K562 (cell line): ENCODE results near the gene BEST1. TPM values are rescaled to one million over a fixed set of nuclear protein-coding genes. Genes with fewer than 3 reads are reported as not detected.
A peak's percentile ranks its signal among the peaks of the same experiment; 100 is the strongest.

Source experiments
- ATAC-seq: fragments of 200-7000 bp; cut with Tn5 transposase; 3 replicates; pipeline ENCODE4 v1.9.1; 2020; ENCODE audit warnings: moderate library complexity
- BruUV-seq: library from RNA; stranded (reverse); fragments of 400-500 nt; replicated peaks from 2 replicates; lab custom pipeline; 2021; lab: Mats Ljungman, UMichigan
- CTCF ChIA-PET: fragments of 300-600 bp; formaldehyde crosslinking; extraction: SDS; loops from one replicate; lab custom pipeline; 2021; ENCODE audit warnings: low intra/inter-chr PET ratio; lab: Yijun Ruan, JAX
- POLR2A ChIA-PET: fragments of 300-600, 350-650 bp; sonication (Branson Sonifier 250); formaldehyde crosslinking; extraction: SDS; loops from one replicate; lab custom pipeline; 2021; ENCODE audit warnings: antibody characterized with exemption, inconsistent platforms; lab: Yijun Ruan, JAX
- DNase-seq, 4 experiments: peaks; one replicate each; pipeline versions ENCODE4 v3.0.0 to v3.0.0-alpha.2; 2011 to 2018; ENCODE audit warnings: low spot score in 3 of 4, mixed read lengths in 3 of 4; ENCODE audit errors: extremely low read depth in 1 of 4
- FAIRE-seq: peaks from 2 replicates; lab custom pipeline; 2011; peaks lifted over from hg19 to GRCh38; lab: Jason Lieb, UNC
- H2AFZ ChIP-seq: 2 replicates; pipeline ENCODE4 v1.6.0; 2011; ENCODE audit warnings: low read depth, low read length, control low read depth, inconsistent platforms
- H3K27ac ChIP-seq: fragments of 200-600 bp; 3 replicates; pipeline ENCODE4 v1.8.0; 2011; ENCODE audit warnings: low read depth, mild to moderate bottlenecking, control low read depth, inconsistent platforms, low read length, moderate library complexity, mixed read lengths; ENCODE audit errors: extremely low read depth
- H3K27me3 ChIP-seq, 2 experiments: fragments of 300-600 bp in 1 of 2; 2 replicates in 1 of 2; 3 replicates in 1 of 2; pipeline versions ENCODE4 v1.6.0 to v1.8.0; 2011; ENCODE audit warnings: inconsistent platforms in 2 of 2, low read length in 2 of 2, mild to moderate bottlenecking in 1 of 2, mixed read lengths in 1 of 2, moderate library complexity in 1 of 2; ENCODE audit not compliant: control insufficient read depth in 2 of 2, insufficient read depth in 2 of 2
- H3K36me3 ChIP-seq: fragments of 300-600 bp; 3 replicates; pipeline ENCODE4 v1.8.0; 2011; ENCODE audit warnings: mild to moderate bottlenecking, low read length, inconsistent platforms; ENCODE audit not compliant: control insufficient read depth, insufficient read depth
- H3K4me1 ChIP-seq, 2 experiments: fragments of 200-600 bp in 1 of 2; replicated peaks in 1 of 2; 2 replicates in 1 of 2; 3 replicates in 1 of 2; pipeline versions ENCODE4 v1.5.1 to v1.8.0; 2011; ENCODE audit warnings: inconsistent platforms in 2 of 2, low read length in 2 of 2, mild to moderate bottlenecking in 1 of 2, mixed read lengths in 1 of 2, moderate library complexity in 1 of 2; ENCODE audit not compliant: control insufficient read depth in 2 of 2, insufficient read depth in 2 of 2
- H3K4me2 ChIP-seq: 2 replicates; pipeline ENCODE4 v1.6.1; 2011; ENCODE audit warnings: low read length, control low read depth, inconsistent platforms, mixed read lengths; ENCODE audit not compliant: insufficient read depth
- H3K4me3 ChIP-seq: fragments of 200-600 bp; sonication (generic), shearing (Covaris generic); 2 replicates; pipeline ENCODE4 v1.5.1; 2016; ENCODE audit warnings: control low read depth, inconsistent platforms
- H3K79me2 ChIP-seq: fragments of 200-600 bp; 3 replicates; pipeline ENCODE4 v1.8.0; 2011; ENCODE audit warnings: low read length, inconsistent platforms; ENCODE audit not compliant: control insufficient read depth, insufficient read depth
- H3K9ac ChIP-seq, 2 experiments: 2 replicates each; pipeline versions ENCODE4 v1.6.0 to v1.6.1; 2011; ENCODE audit warnings: low read depth in 2 of 2, low read length in 2 of 2, control low read depth in 1 of 2, inconsistent platforms in 1 of 2, mild to moderate bottlenecking in 1 of 2, mixed read lengths in 1 of 2; ENCODE audit not compliant: insufficient read depth in 1 of 2
- H3K9me1 ChIP-seq: one replicate; pipeline ENCODE4 v1.6.0; 2011; ENCODE audit warnings: inconsistent platforms, mild to moderate bottlenecking, low read length, moderate library complexity; ENCODE audit not compliant: control insufficient read depth, insufficient read depth
- H3K9me3 ChIP-seq: replicated peaks from 2 replicates; pipeline ENCODE4 v1.5.1; 2011; ENCODE audit warnings: low read depth, low read length, inconsistent platforms; ENCODE audit not compliant: control insufficient read depth, insufficient read depth
- H4K20me1 ChIP-seq: replicated peaks from 2 replicates; pipeline ENCODE4 v1.6.1; 2011; ENCODE audit warnings: low read length, inconsistent platforms, mixed read lengths; ENCODE audit not compliant: control insufficient read depth, insufficient read depth
- DDX20 ChIP-seq: fragments of 450-650 bp; IDR thresholded peaks from 2 replicates; pipeline ENCODE4 v1.6.1; 2016; ENCODE audit warnings: missing genetic modification characterization, low read depth, mild to moderate bottlenecking, missing compliant biosample characterization, moderate library complexity
- E2F3 ChIP-seq: fragments of 250-450 bp; sonication (Bioruptor Pico); IDR thresholded peaks from 2 replicates; pipeline ENCODE4 v1.4.0; 2020; ENCODE audit warnings: mild to moderate bottlenecking
- KDM5B ChIP-seq: fragments of 200-600 bp; sonication (generic); IDR thresholded peaks from 2 replicates; pipeline ENCODE4 v1.6.1; 2012; ENCODE audit warnings: low read depth, mild to moderate bottlenecking, moderate library complexity, low read length, control low read depth, inconsistent platforms; ENCODE audit not compliant: insufficient replicate concordance
- KLF13 ChIP-seq: fragments of 450-650 bp; IDR thresholded peaks from 2 replicates; pipeline ENCODE4 v1.6.1; 2016; ENCODE audit warnings: missing genetic modification characterization, low read depth, mild to moderate bottlenecking, missing compliant biosample characterization, moderate library complexity, borderline replicate concordance
- PTRF ChIP-seq: fragments of 450-650 bp; IDR thresholded peaks from 2 replicates; pipeline ENCODE4 v1.6.1; 2016; ENCODE audit warnings: mild to moderate bottlenecking, missing genetic modification characterization, missing compliant biosample characterization
- SMAD4 ChIP-seq: fragments of 250-450 bp; sonication (Bioruptor Pico); conservative IDR thresholded peaks from 2 replicates; pipeline ENCODE4 v1.8.0; 2021; ENCODE audit warnings: inconsistent platforms, mild to moderate bottlenecking, moderate library complexity
- ZNF431 ChIP-seq: sonication (generic); formaldehyde crosslinking; IDR thresholded peaks from 2 replicates; pipeline ENCODE4 v1.8.0; 2022; ENCODE audit warnings: mild to moderate bottlenecking, missing genetic modification reagents
- ZNF75A ChIP-seq: fragments of 450-650 bp; formaldehyde crosslinking; IDR thresholded peaks from 2 replicates; pipeline ENCODE4 v1.4.0; 2020; ENCODE audit warnings: mild to moderate bottlenecking
- ZNF79 ChIP-seq: fragments of 250-450 bp; sonication (Bioruptor Pico); IDR thresholded peaks from 2 replicates; pipeline ENCODE4 v1.4.0; 2020; ENCODE audit warnings: low read depth, mild to moderate bottlenecking, moderate library complexity
- WGBS: fragments of 100-300 bp; shearing (Covaris generic); methylation state at CpG from one replicate; pipeline ENCODE4 v1.1.6; 2016; ENCODE audit warnings: low coverage, mixed read lengths; ENCODE audit not compliant: insufficient coverage; ENCODE audit errors: missing lambda C conversion rate; 5-methylcytosine and 5-hydroxymethylcytosine counted together
- in situ Hi-C: fragments of 300-500 bp; cut with MboI; formaldehyde crosslinking; loops from 4 replicates; pipeline ENCODE4 v1.15.0; 2018; ENCODE audit warnings: inconsistent platforms, mixed read lengths
- intact Hi-C: fragments of 100-400 bp; cut with micrococcal nuclease; formaldehyde crosslinking; loops from 2 replicates; pipeline ENCODE4 v1.14.2; 2022
- polyA plus RNA-seq, 8 experiments: library from polyadenylated mRNA; depleted of rRNA in 4 of 8; stranded (reverse) in 5 of 8; unstranded in 3 of 8; fragments of >200 nt; fragmentation: Nextera tagmentation in 2 of 8; fragmentation: Illumina TruSeq in 1 of 8; extraction: Ambion mirVana in 2 of 8; extraction: Trizol in 1 of 8; gene quantifications; 2 replicates each; pipeline versions ENCODE4 v1.2.1 to v1.2.3, GENCODE V29; 2011 to 2014; ENCODE audit warnings: inconsistent platforms in 1 of 8, missing spikeins in 1 of 8
- total RNA-seq, 7 experiments: library from RNA; depleted of rRNA in 6 of 7; stranded (reverse); fragments of >200 nt in 6 of 7; fragmentation: Illumina TruSeq in 2 of 7; extraction: Trizol in 2 of 7; gene quantifications; 2 replicates each; pipeline versions ENCODE4 v1.2.1 to v1.2.3, GENCODE V29; 2011 to 2021; ENCODE audit warnings: low replicate concordance in 1 of 7
- TF ChIP-seq, protein P1 (sequence below): fragments of 450-650 bp; IDR thresholded peaks from 2 replicates; pipeline ENCODE4 v1.6.1; 2018; ENCODE audit warnings: mild to moderate bottlenecking, low read depth; ENCODE audit not compliant: partially characterized antibody
- TF ChIP-seq, protein P2 (sequence below): fragments of 450-650 bp; conservative IDR thresholded peaks from 2 replicates; pipeline ENCODE4 v1.6.1; 2016; ENCODE audit warnings: missing genetic modification characterization, low read depth, mild to moderate bottlenecking, control low read depth, missing compliant biosample characterization
- TF ChIP-seq, protein P3 (sequence below): fragments of 450-650 bp; IDR thresholded peaks from 2 replicates; pipeline ENCODE4 v1.6.1; 2016; ENCODE audit warnings: missing biosample characterization, missing genetic modification characterization
- TF ChIP-seq, protein P4 (sequence below): sonication (generic); formaldehyde crosslinking; IDR thresholded peaks from 2 replicates; pipeline ENCODE4 v1.9.0; 2022; ENCODE audit warnings: mild to moderate bottlenecking, missing genetic modification reagents

Gene BEST1
- total and polyA plus RNA-seq, 9 of the 15 experiments (the other 6 are each of a cell fraction or from before 2014, with no cell fraction given) = 0.07 to 1.3 (median 0.40) TPM

DNA sequence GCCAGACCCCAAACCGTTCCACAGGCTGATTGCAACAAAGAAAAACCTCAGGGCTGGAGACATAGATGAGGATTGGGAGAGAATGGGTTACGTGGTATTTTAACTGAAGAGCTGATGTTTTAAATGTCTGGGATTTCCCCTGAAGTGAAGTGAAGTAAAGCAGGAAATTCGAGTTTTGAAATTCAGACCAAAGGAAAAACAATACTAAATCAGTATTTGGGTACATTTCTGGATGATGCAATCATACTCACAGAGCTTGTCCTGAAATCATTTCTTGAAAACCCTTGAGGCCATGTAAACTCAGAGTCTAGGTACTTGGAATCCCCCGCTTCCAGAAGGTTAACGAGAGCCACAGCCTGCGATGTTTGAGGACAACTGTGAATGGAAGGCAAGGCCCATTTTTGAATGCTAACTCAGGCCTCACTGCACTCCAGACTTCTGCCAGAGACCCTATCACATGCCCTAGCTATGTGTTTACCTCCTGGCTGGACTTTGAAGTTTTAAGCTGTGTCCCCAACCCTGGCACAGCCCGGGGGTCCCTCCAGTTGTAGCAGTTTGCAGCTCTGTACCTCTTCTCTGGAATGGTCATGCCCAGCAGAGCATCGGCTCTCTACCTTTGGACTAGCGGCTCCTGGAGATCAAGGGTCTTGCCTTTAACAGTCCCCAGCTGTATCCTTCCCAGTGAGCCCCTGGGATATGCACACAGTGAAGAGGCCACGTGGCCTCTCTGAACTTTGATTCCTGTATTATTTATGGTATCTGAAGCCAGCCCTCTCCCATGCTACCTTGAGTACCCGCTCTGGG lies 22.7 kb downstream of the BEST1 start:
- Histone ChIP-seq H3K9me1 (no peaks in the 10 kb centered on the region), H3K27ac (peak overlapping the region; percentile 92), H2AFZ (peak overlapping the region; percentile 51), H3K9me3 (no peaks in the 10 kb centered on the region), H4K20me1 (no peaks in the 10 kb centered on the region), H3K4me2 (peak overlapping the region; percentile 75), H3K4me1 (peaks cover 44 to 51% of the 10 kb centered on the region in 2 experiments), H3K27me3 (no peaks in the 10 kb centered on the region), H3K4me3 (no peak overlapping the region), H3K79me2 (peaks cover 46% of the 10 kb centered on the region), H3K36me3 (no peaks in the 10 kb centered on the region), H3K9ac (peak overlapping the region; percentile 79 to 82)
- in situ Hi-C loops (no loop called here), intact Hi-C loops (no loop called here)
- FAIRE-seq (peak; percentile 6), DNase-seq (peak in 1 of 4 experiments; percentile 4), ATAC-seq (no peak)
- ChIA-PET CTCF (interaction anchor here (0.6 kb wide), 1 partner anchor 120 kb away, joined by 3 read pairs; no protein-coding TSS in a partner anchor), POLR2A (interaction anchor here (0.6 to 5.3 kb wide), 11 partner anchors 10 to 1698 kb away, joined by 3 to 38 read pairs (median 4); no protein-coding TSS in a partner anchor)
- WGBS = 55% methylated on average over 11 of the region's 11 CpGs
- BruUV-seq = no TSS peak
- TF ChIP-seq KLF13 (peak; percentile 8; the same call in 1 of the 2 replicates), DDX20 (tag) (peak; percentile 52; the same call in 1 of the 2 replicates), E2F3 (CRISPR knock-in tag) (0 out of 2 replicates have a peak, but pooled peaks have one; percentile 26), PTRF (0 out of 2 replicates have a peak, but pooled peaks have one; percentile 8), ZNF431 (no peak), ZNF75A (CRISPR knock-in tag) (no peak), ZNF79 (0 out of 2 replicates have a peak, but pooled peaks have one; percentile 23), SMAD4 (CRISPR knock-in tag) (peak; percentile 15), KDM5B (no peak)
- TF ChIP-seq, protein P1, sequence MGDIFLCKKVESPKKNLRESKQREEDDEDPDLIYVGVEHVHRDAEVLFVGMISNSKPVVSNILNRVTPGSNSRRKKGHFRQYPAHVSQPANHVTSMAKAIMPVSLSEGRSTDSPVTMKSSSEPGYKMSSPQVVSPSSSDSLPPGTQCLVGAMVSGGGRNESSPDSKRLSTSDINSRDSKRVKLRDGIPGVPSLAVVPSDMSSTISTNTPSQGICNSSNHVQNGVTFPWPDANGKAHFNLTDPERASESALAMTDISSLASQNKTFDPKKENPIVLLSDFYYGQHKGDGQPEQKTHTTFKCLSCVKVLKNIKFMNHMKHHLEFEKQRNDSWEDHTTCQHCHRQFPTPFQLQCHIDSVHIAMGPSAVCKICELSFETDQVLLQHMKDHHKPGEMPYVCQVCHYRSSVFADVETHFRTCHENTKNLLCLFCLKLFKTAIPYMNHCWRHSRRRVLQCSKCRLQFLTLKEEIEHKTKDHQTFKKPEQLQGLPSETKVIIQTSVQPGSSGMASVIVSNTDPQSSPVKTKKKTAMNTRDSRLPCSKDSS = no peak
- TF ChIP-seq, protein P2, sequence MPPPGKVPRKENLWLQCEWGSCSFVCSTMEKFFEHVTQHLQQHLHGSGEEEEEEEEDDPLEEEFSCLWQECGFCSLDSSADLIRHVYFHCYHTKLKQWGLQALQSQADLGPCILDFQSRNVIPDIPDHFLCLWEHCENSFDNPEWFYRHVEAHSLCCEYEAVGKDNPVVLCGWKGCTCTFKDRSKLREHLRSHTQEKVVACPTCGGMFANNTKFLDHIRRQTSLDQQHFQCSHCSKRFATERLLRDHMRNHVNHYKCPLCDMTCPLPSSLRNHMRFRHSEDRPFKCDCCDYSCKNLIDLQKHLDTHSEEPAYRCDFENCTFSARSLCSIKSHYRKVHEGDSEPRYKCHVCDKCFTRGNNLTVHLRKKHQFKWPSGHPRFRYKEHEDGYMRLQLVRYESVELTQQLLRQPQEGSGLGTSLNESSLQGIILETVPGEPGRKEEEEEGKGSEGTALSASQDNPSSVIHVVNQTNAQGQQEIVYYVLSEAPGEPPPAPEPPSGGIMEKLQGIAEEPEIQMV (tag) = peak; percentile 56
- TF ChIP-seq, protein P3, sequence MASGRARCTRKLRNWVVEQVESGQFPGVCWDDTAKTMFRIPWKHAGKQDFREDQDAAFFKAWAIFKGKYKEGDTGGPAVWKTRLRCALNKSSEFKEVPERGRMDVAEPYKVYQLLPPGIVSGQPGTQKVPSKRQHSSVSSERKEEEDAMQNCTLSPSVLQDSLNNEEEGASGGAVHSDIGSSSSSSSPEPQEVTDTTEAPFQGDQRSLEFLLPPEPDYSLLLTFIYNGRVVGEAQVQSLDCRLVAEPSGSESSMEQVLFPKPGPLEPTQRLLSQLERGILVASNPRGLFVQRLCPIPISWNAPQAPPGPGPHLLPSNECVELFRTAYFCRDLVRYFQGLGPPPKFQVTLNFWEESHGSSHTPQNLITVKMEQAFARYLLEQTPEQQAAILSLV = peak; percentile 92
- TF ChIP-seq, protein P4, sequence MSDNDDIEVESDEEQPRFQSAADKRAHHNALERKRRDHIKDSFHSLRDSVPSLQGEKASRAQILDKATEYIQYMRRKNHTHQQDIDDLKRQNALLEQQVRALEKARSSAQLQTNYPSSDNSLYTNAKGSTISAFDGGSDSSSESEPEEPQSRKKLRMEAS = peak; percentile 52; the same call in 1 of the 2 replicates
